Kasumi-1 (cell line): ENCODE data around the gene INO80B.
"Not testable (repeated sequence)": the region's sequence is repeated elsewhere in the genome, so short reads cannot be mapped to it uniquely, and the experiment has no call there.

Source experiments
- DNase-seq, 2 experiments: peaks; one replicate each; lab custom pipeline; 2025; lab: John Stamatoyannopoulos, UW

Gene INO80B

DNA sequence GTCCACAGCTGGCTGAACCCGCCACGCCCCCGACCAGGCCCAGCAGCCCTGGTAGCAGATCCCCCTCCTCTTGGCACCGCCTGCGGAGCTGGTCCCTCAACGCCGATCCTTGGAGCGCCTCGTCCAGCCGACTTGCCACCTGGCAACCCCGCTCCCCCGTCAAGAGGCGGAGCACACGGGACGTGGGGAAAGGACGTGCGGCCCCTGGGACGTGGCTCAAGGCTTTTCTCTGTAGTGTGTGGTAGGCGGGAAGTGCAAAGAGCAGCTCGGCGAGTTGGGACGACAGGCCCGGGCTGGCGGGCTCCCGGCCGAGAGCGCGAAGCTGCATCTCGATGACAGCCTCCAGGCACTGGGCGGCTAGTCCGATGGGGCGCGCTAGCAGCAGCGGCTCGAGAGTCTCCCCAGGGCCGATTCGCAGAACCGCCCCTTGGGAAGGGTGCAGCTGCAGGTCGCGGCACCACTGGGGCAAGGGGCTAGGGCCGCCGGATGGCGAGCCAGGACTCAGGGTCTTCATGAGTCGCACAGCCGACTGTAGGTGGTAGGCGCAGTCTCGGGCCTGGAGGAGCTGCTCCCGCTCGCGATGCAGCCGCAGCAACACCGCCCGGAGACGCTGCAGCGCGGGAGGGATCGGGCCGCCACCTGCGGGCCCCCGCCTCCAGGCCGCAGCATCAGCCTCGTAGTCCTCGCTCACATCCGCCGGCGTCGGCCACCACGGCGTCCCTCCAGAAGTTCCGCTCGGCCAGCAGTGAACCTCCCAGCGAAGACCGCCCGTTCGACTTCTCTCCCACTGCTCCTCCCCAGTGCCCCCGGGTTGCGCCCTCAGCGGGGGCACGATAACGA, 27.3 kb downstream of the INO80B start:
- DNase-seq, result peak; percentile 59 to 63

DNA sequence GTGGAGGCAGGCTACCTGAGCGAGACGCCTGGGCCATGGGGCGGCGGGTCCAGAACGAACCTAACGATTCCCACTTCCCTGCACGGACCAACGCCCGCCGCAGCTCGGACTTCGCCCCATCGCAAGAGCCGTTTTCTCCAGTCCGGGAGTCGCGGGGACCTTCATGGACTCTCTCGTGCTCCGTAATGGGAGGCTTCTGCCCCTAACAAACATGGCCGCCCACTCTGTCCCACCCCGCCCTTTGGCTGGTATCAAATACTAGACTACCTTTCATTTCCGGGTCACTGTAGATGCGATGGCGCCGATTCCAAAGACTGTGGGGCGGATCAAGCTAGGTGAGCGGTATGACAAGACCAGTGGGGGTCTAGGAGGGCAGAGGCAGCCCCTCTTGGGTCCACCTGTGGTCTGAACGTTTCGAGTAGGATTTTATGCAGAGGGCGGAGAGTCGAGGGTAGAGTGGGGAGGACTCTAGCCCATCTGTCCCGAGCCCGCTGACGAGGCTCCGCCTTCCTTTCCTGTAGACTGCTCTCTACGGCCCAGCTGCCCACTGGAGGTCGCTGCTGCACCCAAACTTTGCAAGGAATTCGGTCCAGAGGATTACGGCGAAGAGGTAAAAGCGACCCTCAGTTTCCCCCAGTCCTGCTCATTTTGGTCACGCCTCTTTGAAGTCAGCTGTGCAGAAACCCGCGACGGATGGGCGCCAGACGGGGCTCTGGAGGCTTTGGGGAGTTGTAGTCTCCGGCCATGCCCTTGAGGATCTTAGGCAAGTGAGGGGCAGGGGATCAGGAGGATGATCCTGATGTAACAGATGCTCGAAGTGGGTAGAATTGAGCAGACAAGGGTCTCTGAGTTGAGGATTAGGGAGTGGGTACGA, 28.2 kb downstream of the INO80B start, which contains the start of the genes CCDC142 and TTC31:
TSS of gene CCDC142 (minus strand) at position 198 of the 874 bp plus-strand sequence. CDS start at position 37, 161 bp downstream.
TSS of gene TTC31 (plus strand) at position 281 of the 874 bp plus-strand sequence. CDS start at position 296, 15 bp downstream.
- DNase-seq, result peak; percentile 95 to 96

DNA sequence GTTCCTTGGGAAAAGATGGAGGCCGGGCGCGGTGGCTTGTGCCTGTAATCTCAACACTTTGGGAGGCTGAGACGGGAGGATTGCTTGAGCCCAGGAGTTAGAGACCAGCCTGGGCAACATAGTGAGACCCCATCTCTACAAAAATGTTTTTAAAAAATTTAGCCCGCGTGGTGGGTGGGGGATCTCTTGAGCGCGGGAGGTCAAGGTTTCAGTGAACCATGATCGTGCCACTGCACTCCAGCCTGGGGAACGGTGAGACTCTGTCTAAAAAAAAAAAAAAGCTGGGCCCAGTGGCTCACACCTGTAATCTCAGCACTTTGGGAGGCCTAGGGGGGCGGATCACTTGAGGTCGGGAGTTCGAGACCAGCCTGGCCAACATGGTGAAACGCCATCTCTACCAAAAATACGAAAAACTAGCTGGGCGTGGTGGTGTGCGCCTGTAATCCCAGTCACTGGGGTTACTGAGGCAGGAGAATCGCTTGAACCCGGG, 28.8 kb downstream of the INO80B start:
- DNase-seq, result not testable (repeated sequence)

DNA sequence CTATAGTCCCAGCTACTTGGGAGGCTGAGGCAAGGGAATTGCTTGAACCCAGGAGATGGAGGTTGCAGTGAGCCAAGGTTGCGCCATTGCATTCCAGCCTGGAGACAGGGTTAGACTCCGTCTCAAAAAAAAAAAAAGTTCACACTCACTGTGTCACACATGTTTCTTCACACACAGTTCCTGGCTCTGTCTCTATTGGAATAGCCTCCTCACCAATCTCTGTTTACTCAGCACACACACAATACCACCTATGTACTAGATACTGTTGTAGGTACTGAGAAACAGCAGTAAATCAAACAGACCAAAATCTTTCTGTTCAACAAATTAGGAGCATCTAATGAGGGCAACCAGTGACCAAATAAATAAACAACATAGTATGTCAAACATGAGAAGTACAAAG, 31.3 kb downstream of the INO80B start:
- no peak for DNase-seq

DNA sequence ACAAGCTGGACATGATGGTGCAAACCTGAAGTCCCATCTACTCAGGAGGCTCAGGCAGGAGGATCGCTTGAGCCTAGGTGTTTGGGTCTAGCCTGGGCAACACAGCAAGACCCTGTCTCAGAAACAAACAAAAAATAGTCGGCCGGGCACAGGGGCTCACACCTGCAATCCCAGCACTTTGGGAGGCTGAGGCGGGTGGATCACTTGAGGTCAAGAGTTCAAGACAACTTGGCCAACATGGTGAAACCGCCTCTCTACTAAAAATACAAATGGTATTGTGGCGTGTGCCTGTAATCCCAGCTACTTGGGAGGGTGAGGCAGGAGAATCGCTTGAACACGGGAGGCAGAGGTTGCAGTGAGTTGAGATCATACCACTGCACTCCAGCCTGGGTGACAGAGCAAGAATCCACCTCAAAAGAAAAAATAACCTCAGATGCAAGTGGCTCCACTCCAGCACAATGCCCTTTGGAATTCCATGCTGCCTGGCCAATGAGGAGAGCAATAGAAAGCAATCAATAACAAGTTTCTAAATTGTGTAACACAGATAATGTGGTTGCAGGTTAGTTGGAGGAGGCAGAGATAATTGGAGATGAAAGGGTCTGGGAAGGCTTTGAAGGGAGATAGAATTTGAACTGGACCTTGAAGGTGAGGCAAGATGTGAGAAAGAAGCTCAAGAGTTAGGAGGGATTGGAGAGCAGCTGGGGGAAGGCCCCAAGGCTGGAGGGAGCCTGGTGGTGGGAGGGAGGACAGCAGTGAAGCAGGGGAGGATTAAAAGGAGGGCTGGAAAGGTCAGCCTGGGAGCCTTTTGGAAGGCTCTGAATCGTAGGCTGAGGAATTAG, 34.0 kb downstream of the INO80B start:
- DNase-seq, result no peak

DNA sequence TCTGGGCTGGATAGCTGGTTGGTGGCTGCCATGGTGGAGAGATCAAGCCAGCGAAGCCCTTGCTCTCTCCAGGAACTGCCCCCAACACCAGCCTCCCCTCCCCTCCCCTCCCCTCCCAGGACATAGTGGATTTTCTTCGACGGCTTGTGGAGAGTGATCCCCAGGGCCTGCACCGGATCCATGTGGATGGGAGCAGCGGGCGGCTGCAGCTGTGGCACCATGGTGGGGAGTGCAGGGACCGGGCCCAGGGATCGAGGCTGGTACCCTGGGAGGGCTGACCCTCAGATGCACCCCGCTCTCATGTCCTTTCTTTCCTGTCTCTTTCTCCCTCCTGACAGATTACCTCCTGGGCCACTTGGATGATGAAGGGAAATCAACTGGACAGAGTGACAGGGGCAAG, 35.0 kb downstream of the INO80B start:
- DNase-seq, result no peak

DNA sequence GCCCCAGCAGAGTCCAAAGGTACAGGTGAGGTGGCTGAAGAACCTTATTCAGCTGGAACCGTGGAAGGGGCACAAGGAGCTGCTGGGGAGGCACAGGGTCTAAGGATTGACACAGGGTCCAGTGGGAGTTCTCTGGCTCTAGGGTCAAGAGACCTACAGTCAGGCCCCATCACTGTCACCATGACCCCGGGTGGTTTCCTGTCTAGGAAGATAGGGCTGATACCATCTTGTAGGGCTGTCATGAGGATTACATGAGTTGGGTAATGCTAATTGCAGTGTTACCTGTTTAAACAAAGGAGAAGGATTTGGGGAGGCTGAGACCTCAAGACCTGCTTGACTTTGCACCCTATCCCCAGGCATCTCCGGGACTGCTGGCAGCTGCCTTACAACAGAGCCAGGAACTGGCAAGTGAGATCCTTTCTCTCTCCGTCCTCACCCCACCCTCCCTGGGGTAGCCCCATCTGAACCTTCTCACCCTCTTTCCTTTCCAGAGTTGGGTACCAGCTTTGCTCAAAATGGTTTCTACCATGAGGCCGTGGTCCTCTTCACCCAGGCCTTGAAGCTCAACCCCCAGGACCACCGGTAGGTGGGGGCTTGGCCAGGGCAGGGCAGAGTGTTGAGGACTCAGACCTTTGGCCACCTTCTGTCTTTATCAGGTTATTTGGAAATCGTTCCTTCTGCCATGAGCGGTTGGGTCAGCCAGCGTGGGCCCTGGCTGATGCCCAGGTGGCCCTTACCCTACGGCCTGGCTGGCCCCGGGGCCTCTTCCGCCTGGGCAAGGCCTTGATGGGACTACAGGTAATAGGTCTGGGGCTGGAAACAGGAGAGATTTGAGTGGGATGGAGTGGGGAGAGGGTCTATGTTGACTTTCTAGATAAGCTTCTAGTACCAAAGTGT, 37.0 kb downstream of the INO80B start:
- no peak for DNase-seq

DNA sequence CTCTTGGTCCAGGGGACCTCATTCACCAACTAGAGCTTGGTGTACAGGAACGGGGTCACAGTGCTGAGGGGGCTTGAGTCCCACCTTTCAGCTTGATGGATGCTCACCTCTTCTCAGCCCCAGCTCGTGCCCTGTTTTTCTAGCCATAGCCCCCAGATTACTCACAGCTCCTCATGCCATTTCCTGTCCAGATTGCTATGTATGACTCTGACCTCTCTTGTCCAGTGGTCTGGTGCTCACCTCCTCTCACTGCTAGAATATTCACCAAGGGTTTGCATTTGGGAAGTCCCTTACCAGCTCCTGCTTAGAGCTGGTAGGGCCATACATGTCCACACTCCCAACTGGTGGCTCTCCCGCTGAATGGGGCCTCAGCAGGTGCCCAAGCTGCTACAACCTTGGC, 38.7 kb downstream of the INO80B start:
- DNase-seq, result no peak

DNA sequence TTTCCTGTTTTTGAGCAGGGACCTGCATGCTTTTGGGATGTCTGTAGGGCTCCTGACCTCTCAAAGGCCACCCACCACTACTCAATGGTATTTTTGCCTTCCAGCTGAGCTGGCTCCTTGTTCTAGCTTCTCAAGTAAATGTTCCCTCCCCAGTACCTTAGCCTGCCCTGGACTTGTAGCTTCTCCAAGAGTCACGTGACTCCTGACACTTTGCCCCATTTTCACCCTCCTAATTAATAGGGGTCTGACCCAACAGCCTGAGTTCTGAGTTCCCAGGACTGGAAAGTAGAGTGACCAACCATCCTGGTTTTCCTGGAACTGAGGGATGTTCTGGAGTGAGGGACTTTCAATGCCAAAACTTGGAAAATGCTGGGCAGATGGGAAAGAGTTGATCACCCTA, 40.6 kb downstream of the INO80B start:
- no peak for DNase-seq

DNA sequence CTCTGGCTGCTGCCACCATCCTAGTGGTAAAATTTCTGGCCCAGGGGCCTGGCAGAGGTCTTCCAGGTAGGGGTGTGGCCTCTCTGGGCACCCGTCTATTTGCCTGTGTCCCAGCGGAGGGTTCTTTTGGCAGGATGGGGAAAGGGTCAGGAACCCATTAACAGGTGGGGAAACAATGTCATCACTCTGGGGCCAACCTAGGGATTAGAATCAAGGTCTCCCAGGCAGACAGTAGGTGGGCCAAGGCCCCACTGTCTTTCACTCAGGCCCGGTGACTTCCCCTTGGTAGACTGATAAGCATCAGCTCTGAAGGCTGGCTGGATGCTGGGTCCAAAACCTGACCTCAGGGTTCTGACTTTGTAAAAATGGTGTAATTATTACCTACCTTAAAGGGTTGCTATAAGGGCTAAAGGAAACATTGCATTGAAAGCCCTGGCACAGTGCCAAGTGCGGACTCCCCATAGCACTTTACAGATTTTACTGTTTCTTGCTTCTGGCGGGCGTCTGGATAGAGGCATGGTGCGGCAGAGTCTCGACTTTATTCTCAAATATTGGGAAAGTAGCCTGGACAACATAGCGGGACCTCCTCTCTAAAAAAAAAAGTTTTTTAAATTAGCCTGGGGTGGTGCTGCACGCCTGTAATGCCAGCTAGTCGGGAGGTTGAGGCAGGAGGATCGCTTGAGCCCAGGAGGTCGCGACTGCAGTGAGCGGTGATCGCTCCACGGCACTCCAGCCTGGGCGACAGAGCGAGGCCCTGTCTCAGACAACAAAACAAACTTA, 42.3 kb downstream of the INO80B start:
- DNase-seq, result no peak

DNA sequence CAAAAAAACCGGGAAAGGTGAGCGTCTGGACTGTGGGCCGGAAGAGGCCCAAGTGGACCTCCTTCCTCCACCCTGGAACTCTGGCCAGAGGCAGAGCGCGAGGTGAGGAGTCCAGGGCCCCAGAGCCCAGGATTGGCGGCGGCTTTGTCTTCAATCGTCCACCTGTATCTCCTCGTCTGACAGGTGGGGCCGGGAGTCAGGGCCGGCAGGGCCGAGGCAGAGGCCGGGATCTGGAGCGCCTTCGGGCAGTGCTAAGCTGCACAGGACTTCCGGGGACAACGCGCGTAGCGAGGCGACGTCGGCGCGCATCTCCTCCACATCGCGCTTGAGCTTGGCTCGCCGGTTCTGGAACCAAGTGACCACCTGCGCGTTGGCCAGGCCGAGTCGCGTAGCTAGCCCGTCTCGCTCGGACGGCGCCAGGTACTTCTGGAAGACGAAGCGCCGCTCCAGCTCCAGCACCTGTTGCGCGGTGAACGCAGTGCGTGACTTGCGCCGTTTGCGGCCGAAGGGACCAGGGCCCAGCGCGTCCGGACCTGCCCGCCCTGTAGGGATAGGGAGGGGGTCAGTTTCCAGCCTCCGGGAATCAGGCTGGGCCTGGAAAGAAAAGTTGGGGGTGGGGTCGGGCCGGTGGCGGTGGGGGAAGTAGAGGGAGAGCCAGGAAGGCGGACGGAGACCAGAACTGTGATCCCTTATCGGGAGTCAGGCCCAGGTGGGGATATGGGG, 43.1 kb downstream of the INO80B start:
- DNase-seq, result no peak

DNA sequence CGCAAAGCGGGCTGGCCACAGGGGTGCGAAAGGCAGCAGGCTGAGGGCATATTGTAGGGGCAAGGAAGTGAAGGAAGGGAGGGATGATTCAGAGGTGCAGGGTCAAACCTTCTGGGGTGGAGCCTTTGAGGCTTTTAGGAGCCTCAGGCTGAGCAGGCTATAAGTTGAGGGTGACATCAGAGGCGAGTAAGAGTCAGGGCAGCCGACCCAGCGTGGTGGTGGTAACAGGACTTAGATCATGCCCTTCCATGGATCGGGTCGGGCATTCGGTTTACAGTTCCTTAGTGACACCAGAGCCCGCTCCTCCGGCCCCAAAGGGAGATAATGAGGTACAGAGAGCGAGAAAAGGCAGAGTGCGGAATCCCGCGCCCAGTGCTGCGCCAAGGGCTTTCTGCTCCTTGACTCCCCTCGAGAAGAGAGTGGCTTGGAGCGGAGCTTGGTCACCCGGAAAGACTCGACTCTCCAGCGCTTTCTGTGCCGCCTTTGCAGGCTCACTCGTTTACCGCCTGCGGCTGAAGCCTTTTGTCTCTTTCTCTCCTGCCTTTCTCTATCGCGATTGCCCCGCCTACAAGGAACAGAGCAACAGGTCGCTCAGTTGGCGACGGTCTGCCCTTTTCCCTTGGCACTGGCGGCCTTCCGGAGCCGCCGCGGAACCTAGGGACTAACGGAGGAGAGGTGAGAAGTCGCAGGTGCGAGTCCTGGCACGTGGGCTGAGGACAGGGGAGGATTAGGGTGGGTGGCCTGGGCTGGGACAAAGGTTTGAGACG, 43.8 kb downstream of the INO80B start:
- DNase-seq, result peak; percentile 57 to 65

DNA sequence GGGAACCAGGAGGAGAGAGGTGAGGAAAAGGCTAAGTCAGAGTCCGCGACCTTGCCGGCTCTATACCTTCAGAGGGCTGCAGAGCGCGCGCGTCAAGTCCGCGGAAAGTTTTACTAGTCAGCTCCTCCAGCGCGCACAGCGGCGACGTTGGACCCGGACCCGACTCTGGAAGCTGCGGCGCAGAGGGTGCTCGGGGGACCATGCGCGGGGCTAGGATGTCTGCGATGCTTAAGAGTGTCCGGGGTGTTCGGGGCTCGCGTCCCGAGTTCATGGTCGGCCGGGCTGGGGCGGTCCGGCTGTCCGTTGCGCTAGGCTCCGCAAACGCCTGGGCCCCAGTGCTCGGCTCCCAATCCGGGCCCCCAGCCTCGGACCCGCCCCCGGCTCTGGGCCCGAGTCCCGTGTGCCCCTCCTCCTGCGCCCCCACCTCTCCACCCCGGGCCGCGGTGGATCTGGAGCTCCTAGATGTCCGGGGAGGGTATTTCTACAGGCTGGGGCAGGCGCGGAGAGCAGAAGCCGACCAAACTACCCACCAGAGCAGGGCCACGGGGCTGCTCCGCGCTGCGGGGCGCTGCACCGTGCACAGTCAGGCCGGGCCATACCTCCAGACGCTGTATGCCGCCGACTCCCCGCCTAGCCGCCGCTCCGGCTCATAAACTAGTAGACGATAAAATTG, 44.5 kb downstream of the INO80B start, which contains the start of gene LBX2:
TSS of gene LBX2 (minus strand) at position 337 of the 673 bp plus-strand sequence. CDS start at position 271, 66 bp downstream.
- DNase-seq, result peak; percentile 65 to 66

DNA sequence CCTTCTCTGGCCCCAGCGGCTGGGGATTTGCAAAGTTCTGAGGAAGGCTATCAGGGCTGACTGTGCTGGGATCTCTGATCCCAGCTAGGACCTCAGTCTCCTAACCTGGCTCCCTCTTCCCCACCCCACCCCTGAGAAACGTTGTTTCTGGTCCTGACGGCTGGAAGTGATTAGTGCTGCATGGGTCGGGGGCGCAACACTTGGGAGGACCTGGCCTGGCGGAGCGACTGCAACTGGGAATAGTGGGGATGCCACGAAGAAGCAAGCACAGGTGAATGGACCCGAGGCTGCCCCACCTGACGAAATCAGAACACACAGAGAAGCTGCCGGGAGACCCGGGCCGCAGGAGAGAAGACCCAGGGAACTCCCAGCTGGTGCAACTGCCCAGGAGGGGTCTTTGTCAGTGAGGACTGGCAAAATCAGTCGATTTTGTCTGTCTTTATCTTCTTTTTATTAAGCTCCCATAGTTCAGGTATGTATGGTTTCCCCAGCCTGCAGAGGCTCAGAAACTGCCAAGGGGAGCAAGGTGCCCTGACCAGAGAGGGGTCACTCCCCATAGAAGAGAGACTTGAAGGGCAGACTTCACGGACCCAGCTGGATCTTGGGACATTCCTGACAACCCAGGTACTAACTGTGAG, 45.2 kb downstream of the INO80B start:
- no peak for DNase-seq

DNA sequence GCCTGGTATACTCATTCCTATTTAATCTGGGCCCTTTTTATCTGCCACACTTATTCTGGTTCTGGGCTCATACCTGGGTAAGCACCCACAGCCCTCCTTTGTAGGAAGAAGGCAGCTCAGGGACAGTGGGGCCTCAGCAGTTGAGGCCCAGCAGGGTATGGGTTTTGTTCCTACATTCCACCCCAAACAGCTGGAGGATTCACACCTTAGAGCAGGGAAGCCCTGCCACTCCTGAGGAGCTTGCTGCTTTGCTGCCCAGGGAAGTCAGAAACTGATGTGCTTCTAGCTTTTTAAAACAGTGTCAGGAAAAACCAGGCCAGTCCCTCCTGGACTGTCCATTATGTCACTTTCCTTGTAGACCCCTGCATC, 45.7 kb downstream of the INO80B start:
- no peak for DNase-seq

DNA sequence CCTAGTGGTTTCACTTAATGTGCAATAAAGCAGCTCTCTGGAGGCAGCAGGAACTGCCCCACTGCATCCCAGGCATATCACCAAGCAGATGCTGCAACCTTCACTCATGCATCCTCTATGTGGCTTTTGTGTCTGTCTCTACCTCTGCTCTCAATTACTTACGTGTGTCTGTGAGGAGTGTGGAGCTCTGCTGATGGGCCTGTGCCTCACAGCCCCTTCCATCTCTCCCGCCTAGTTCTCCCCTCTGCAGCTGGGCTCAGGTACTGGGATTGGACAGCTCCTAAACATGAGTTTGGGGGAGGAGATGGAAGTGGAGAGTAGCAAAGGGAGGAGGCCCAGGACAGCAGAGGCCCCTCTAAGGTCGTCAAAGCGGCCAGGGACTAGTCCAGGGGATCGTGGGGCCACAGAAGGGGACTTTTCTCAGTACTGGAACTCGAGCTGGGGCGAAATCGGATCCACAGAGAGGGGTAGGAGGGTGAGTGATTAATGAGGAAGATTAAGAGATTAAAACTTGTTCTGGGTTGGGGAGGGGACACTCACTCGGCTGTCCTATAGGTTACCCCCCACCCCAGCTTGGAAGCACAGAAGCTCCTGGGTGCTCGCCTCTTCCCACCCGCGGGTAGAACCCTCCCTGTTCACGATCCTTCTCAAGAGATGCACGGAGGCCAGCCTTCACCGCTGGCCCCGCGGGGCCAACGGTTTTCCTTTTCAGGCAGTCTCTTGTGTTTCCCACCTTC, 46.6 kb downstream of the INO80B start:
- DNase-seq, result no peak
